H1 (cell line): Measurements from ENCODE around the gene PHACTR2. TPM values are rescaled to one million over a fixed set of nuclear protein-coding genes. Genes with fewer than 3 reads are reported as not detected.

Source experiments
- CTCF ChIA-PET: fragments of 300-600 bp; sonication (Branson Sonifier 250); formaldehyde crosslinking; loops from one replicate; lab custom pipeline; 2021; ENCODE audit not compliant: partially characterized antibody; lab: Charles Lee
- POLR2A ChIA-PET: fragments of 300-600 bp; sonication (Branson Sonifier 250); formaldehyde crosslinking; loops from one replicate; lab custom pipeline; 2021; ENCODE audit warnings: inconsistent platforms; ENCODE audit not compliant: partially characterized antibody; lab: Charles Lee
- DNase-seq, 2 experiments: peaks; one replicate each; pipeline versions ENCODE4 v3.0.0 to v3.0.0-alpha.2; 2010 to 2022; ENCODE audit warnings: low spot score in 2 of 2, low read depth in 1 of 2, mixed read lengths in 1 of 2
- FAIRE-seq: peaks from 2 replicates; lab custom pipeline; 2011; peaks lifted over from hg19 to GRCh38; lab: Jason Lieb, UNC
- H2AFZ ChIP-seq: 2 replicates; pipeline ENCODE4 v1.8.1; 2012; ENCODE audit warnings: low read length, inconsistent platforms
- H2AK5ac ChIP-seq: 2 replicates; pipeline ENCODE4 v1.6.1; 2013; ENCODE audit warnings: low read depth, low read length
- H2BK120ac ChIP-seq: replicated peaks from 2 replicates; pipeline ENCODE3; 2013; ENCODE audit warnings: low read depth, low read length, inconsistent platforms
- H2BK12ac ChIP-seq: 2 replicates; pipeline ENCODE4 v1.6.1; 2013; ENCODE audit warnings: low read depth, low read length
- H2BK15ac ChIP-seq: 2 replicates; pipeline ENCODE4 v1.6.1; 2013; ENCODE audit warnings: low read length
- H2BK20ac ChIP-seq: 2 replicates; pipeline ENCODE4 v1.6.1; 2013; ENCODE audit warnings: low read length
- H2BK5ac ChIP-seq: 2 replicates; pipeline ENCODE4 v1.6.1; 2013; ENCODE audit warnings: low read depth, low read length
- H3K14ac ChIP-seq: 2 replicates; pipeline ENCODE4 v1.6.1; 2013; ENCODE audit warnings: inconsistent platforms; ENCODE audit not compliant: insufficient read length
- H3K18ac ChIP-seq: 2 replicates; pipeline ENCODE4 v1.6.1; 2013; ENCODE audit warnings: low read length; ENCODE audit errors: extremely low read depth
- H3K23ac ChIP-seq: 2 replicates; pipeline ENCODE4 v1.6.1; 2013; ENCODE audit warnings: inconsistent platforms; ENCODE audit not compliant: insufficient read length
- H3K23me2 ChIP-seq: 2 replicates; pipeline ENCODE4 v1.6.1; 2013; ENCODE audit warnings: low read depth, low read length
- H3K27ac ChIP-seq: 2 replicates; pipeline ENCODE4 v1.6.1; 2011; ENCODE audit warnings: low read depth, low read length, inconsistent platforms
- H3K27me3 ChIP-seq, 4 experiments: replicated peaks in 1 of 4; 1 replicate in 1 of 4; 2 replicates in 3 of 4; pipeline versions ENCODE4 v1.6.1 to v1.8.1; 2011 to 2013; ENCODE audit warnings: low read length in 3 of 4, mild to moderate bottlenecking in 3 of 4, inconsistent platforms in 2 of 4, mixed read lengths in 2 of 4, moderate library complexity in 1 of 4; ENCODE audit not compliant: control insufficient read depth in 3 of 4, insufficient read depth in 3 of 4; ENCODE audit errors: extremely low read depth in 1 of 4
- H3K36me3 ChIP-seq, 4 experiments: 2 replicates each; pipeline versions ENCODE4 v1.6.1 to v1.8.1; 2011 to 2013; ENCODE audit warnings: mild to moderate bottlenecking in 4 of 4, low read length in 3 of 4, moderate library complexity in 2 of 4, control low read depth in 1 of 4, inconsistent platforms in 1 of 4; ENCODE audit not compliant: insufficient read depth in 4 of 4, control insufficient read depth in 2 of 4
- H3K4ac ChIP-seq: replicated peaks from 2 replicates; pipeline ENCODE3; 2013; ENCODE audit warnings: low read length, low read depth, mixed read lengths, inconsistent platforms; ENCODE audit not compliant: insufficient read length
- H3K4me1 ChIP-seq, 4 experiments: replicated peaks in 1 of 4; 1 replicate in 1 of 4; 2 replicates in 3 of 4; pipeline versions ENCODE4 v1.6.1 to v1.8.1; 2011 to 2013; ENCODE audit warnings: low read length in 3 of 4, inconsistent platforms in 2 of 4, mixed read lengths in 1 of 4; ENCODE audit not compliant: insufficient read depth in 4 of 4, control insufficient read depth in 3 of 4
- H3K4me2 ChIP-seq, 2 experiments: 2 replicates each; pipeline versions ENCODE4 v1.6.1 to v1.8.1; 2011 to 2013; ENCODE audit warnings: low read depth in 2 of 2, low read length in 2 of 2, control low read depth in 1 of 2, inconsistent platforms in 1 of 2, mild to moderate bottlenecking in 1 of 2; ENCODE audit not compliant: insufficient read depth in 1 of 2
- H3K4me3 ChIP-seq, 4 experiments: fragments of 200-600, 300-600 bp in 1 of 4; sonication (generic), shearing (Covaris generic), sonication (Bioruptor Twin) in 1 of 4; 2 replicates each; pipeline versions ENCODE4 v1.5.1 to v1.8.1; 2011 to 2016; ENCODE audit warnings: low read length in 4 of 4, low read depth in 3 of 4, control low read depth in 2 of 4, inconsistent platforms in 2 of 4, mild to moderate bottlenecking in 2 of 4, mixed read lengths in 1 of 4, moderate library complexity in 1 of 4; ENCODE audit not compliant: insufficient read depth in 2 of 4; ENCODE audit errors: extremely low read depth in 1 of 4
- H3K56ac ChIP-seq: replicated peaks from 2 replicates; pipeline ENCODE3; 2013; ENCODE audit warnings: low read depth, mild to moderate bottlenecking, mixed read lengths, low read length, inconsistent platforms; ENCODE audit not compliant: insufficient read length
- H3K79me1 ChIP-seq: 2 replicates; pipeline ENCODE4 v1.6.1; 2013; ENCODE audit warnings: low read depth, low read length, control low read depth
- H3K79me2 ChIP-seq, 2 experiments: 2 replicates each; pipeline versions ENCODE4 v1.6.1 to v1.8.1; 2012 to 2013; ENCODE audit warnings: low read length in 2 of 2, mild to moderate bottlenecking in 2 of 2, inconsistent platforms in 1 of 2; ENCODE audit not compliant: insufficient read depth in 2 of 2, control insufficient read depth in 1 of 2
- H3K9ac ChIP-seq, 4 experiments: replicated peaks in 1 of 4; 1 replicate in 1 of 4; 2 replicates in 3 of 4; pipeline versions ENCODE4 v1.6.1 to v1.8.1; 2011 to 2013; ENCODE audit warnings: low read depth in 3 of 4, low read length in 3 of 4, control low read depth in 2 of 4, mild to moderate bottlenecking in 2 of 4, moderate library complexity in 2 of 4, inconsistent platforms in 1 of 4; ENCODE audit errors: extremely low read depth in 1 of 4
- H3K9me3 ChIP-seq, 2 experiments: 2 replicates each; pipeline versions ENCODE4 v1.6.1 to v1.8.1; 2012 to 2013; ENCODE audit warnings: mild to moderate bottlenecking in 2 of 2, moderate library complexity in 2 of 2, control low read depth in 1 of 2, inconsistent platforms in 1 of 2, low read depth in 1 of 2, low read length in 1 of 2, mixed read lengths in 1 of 2; ENCODE audit not compliant: insufficient read depth in 2 of 2
- H4K20me1 ChIP-seq, 2 experiments: replicated peaks in 1 of 2; 2 replicates each; pipeline versions ENCODE3 to v1.8.1; 2011 to 2013; ENCODE audit warnings: inconsistent platforms in 2 of 2, low read length in 2 of 2, mild to moderate bottlenecking in 1 of 2; ENCODE audit not compliant: insufficient read depth in 2 of 2, control insufficient read depth in 1 of 2
- H4K5ac ChIP-seq: 2 replicates; pipeline ENCODE4 v1.6.1; 2013; ENCODE audit warnings: low read length, low read depth, mixed read lengths, inconsistent platforms; ENCODE audit not compliant: insufficient read length
- H4K8ac ChIP-seq: 2 replicates; pipeline ENCODE4 v1.8.0; 2013; ENCODE audit warnings: mild to moderate bottlenecking, moderate library complexity, low read length, inconsistent platforms; ENCODE audit not compliant: insufficient read depth; ENCODE audit errors: extremely low read depth
- H4K91ac ChIP-seq: replicated peaks from 2 replicates; pipeline ENCODE3; 2013; ENCODE audit warnings: low read length, mixed read lengths, inconsistent platforms; ENCODE audit not compliant: insufficient read length
- EZH2 ChIP-seq: fragments of 200-600 bp; sonication (generic); IDR thresholded peaks from 2 replicates; pipeline ENCODE4 v1.7.1; 2012; ENCODE audit warnings: low read depth, mild to moderate bottlenecking, moderate library complexity, low read length, inconsistent platforms; ENCODE audit not compliant: severe bottlenecking
- WGBS, 2 experiments: shearing (Covaris generic) in 1 of 2; methylation state at CpG; one replicate each; pipeline versions ENCODE4 v1.1.6 to v1.1.7; 2013 to 2015; ENCODE audit warnings: low lambda C conversion rate in 2 of 2, mixed read lengths in 2 of 2, inconsistent platforms in 1 of 2, low coverage in 1 of 2, missing lambda C conversion rate in 1 of 2; ENCODE audit not compliant: insufficient replicate concordance in 2 of 2, insufficient coverage in 1 of 2, insufficient read length in 1 of 2; ENCODE audit errors: extremely low coverage in 1 of 2, missing lambda C conversion rate in 1 of 2; 5-methylcytosine and 5-hydroxymethylcytosine counted together
- polyA plus RNA-seq, 7 experiments: library from polyadenylated mRNA; depleted of rRNA in 3 of 7; stranded (reverse) in 5 of 7; unstranded in 2 of 7; fragments of >200 nt in 5 of 7; fragments of 200-250 nt in 2 of 7; gene quantifications; 1 replicate in 5 of 7; 2 replicates in 1 of 7; 4 replicates in 1 of 7; pipeline versions ENCODE4 v1.2.1 to v1.2.3, GENCODE V29; 2011 to 2013; ENCODE audit warnings: missing spikeins in 2 of 7, mixed read lengths in 2 of 7
- total RNA-seq: library from RNA; stranded (reverse); fragmentation: NEBNext Ultra II Directional; extraction: Animal tissue kit (Norgen Biotek cat#: 25700); gene quantifications from 2 replicates; pipeline ENCODE4 v1.2.1, GENCODE V29; 2021

PHACTR2 gene
- total and polyA plus RNA-seq, 2 of the 8 experiments (the other 6 are each of a cell fraction or from before 2014, with no cell fraction given) = 16.9 to 131 TPM

DNA sequence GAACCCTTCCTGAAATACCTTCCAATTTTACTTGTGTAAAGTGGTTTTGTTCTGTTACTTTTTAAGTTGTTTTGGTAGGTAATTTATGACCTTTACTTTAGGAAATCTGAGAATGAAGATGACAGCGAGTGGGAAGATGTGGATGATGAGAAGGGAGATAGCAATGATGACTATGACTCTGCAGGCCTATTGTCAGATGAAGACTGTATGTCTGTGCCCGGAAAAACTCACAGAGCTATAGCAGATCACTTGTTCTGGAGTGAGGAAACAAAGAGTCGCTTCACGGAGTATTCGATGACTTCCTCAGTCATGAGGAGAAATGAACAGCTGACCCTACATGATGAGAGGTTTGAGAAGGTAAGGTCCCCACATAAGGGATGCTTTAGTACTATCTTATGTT is 179.9 kb downstream of the PHACTR2 start:
- no peak overlapping the region for H4K91ac ChIP-seq
- no peaks in the 10 kb centered on the region for H3K27me3 ChIP-seq
- H4K5ac ChIP-seq = no peak overlapping the region
- DNase-seq (no peak), FAIRE-seq (no peak)
- H3K18ac ChIP-seq = no peak overlapping the region
- ChIA-PET CTCF (interaction anchor here (0.6 to 1.4 kb wide), 2 partner anchors 84 to 168 kb away, joined by 4 to 5 read pairs; no protein-coding TSS in a partner anchor), POLR2A (interaction anchor here (1.6 to 3.3 kb wide), 3 partner anchors 9 to 13 kb away, joined by 5 to 20 read pairs (median 10); partner anchors contain the start of gene LTV1)
- no peak overlapping the region for H3K14ac ChIP-seq
- H3K36me3 ChIP-seq = peaks cover 11 to 70% (median 34%) of the 10 kb centered on the region in 4 experiments; a peak in 7 of 8 replicates
- H3K79me2 ChIP-seq = no peaks in the 10 kb centered on the region; a peak in 1 of 4 replicates
- no peak overlapping the region for H2BK15ac ChIP-seq
- no peak overlapping the region for H2BK120ac ChIP-seq
- H4K8ac ChIP-seq = no peak overlapping the region
- H2BK20ac ChIP-seq = no peak overlapping the region
- 97% methylated on average over 5 of the region's 5 CpGs; no CpG with 5 or more reads in 1 of the 2 experiments for WGBS, 2 experiments
- no peaks in the 10 kb centered on the region for H3K9me3 ChIP-seq
- H3K27ac ChIP-seq = no peak overlapping the region
- no peak overlapping the region for H3K9ac ChIP-seq
- H4K20me1 ChIP-seq = no peaks in the 10 kb centered on the region
- no peak for TF ChIP-seq EZH2
- no peak overlapping the region for H3K4me2 ChIP-seq
- no peaks in the 10 kb centered on the region for H3K4me1 ChIP-seq
- no peak overlapping the region for H3K4me3 ChIP-seq
- H2BK5ac ChIP-seq = no peak overlapping the region
- no peaks in the 10 kb centered on the region for H3K23me2 ChIP-seq
- H2AFZ ChIP-seq = no peak overlapping the region
- no peak overlapping the region for H3K23ac ChIP-seq
- H3K4ac ChIP-seq = no peak overlapping the region
- no peak overlapping the region for H2BK12ac ChIP-seq
- H2AK5ac ChIP-seq = no peak overlapping the region
- no peaks in the 10 kb centered on the region for H3K79me1 ChIP-seq
- no peak overlapping the region for H3K56ac ChIP-seq
